Activated T-cell treated with anti-CD3 and anti-CD28 coated beads, Interleukin-2, amount 50 U/mL, for 72 hours (primary cell): ENCODE data around the gene TBC1D19. TPM values are rescaled to one million over a fixed set of nuclear protein-coding genes. Genes with fewer than 3 reads are reported as not detected.

Experiments used
- ATAC-seq, 2 donors: fragments of 150-1000 bp; cut with Tn5 transposase; replicated peaks in 1 of 2; 2 replicates each; pipeline ENCODE4 v1.10.0; 2021; ENCODE audit warnings: moderate library complexity in 2 of 2, mild to moderate bottlenecking in 1 of 2
- DNase-seq, 2 donors: peaks; one replicate each; pipeline ENCODE4 v3.0.0; 2021 to 2022; ENCODE audit warnings: mixed read lengths in 1 of 2
- H3K27ac Mint-ChIP-seq: one replicate; pipeline ENCODE4 v1.8.0; 2022; ENCODE audit warnings: mild to moderate bottlenecking, moderate library complexity, mixed read lengths
- H3K27me3 Mint-ChIP-seq: one replicate; pipeline ENCODE4 v1.8.0; 2022; ENCODE audit warnings: low read depth, mixed read lengths
- H3K36me3 Mint-ChIP-seq, 2 donors: one replicate each; pipeline ENCODE4 v1.8.0; 2022; ENCODE audit warnings: mixed read lengths in 2 of 2, mild to moderate bottlenecking in 1 of 2; ENCODE audit not compliant: insufficient read depth in 2 of 2
- H3K4me1 Mint-ChIP-seq: one replicate; pipeline ENCODE4 v1.8.0; 2022; ENCODE audit warnings: low read depth, mixed read lengths
- H3K4me3 Mint-ChIP-seq, 2 donors: one replicate each; pipeline ENCODE4 v1.8.0; 2022; ENCODE audit warnings: mild to moderate bottlenecking in 2 of 2, mixed read lengths in 2 of 2, moderate library complexity in 2 of 2
- H3K9me3 Mint-ChIP-seq, 2 donors: one replicate each; pipeline ENCODE4 v1.8.0; 2022; ENCODE audit warnings: mixed read lengths in 2 of 2
- total RNA-seq, 2 donors: library from RNA; stranded (reverse); gene quantifications; one replicate each; pipeline ENCODE4 v1.2.3, GENCODE V29; 2022

TBC1D19 gene
- total RNA-seq, 2 donors from 2014 or later: 7.6 to 7.9 TPM

- H3K27me3 Mint-ChIP-seq: no peaks in the 10 kb centered on the region
- H3K4me3 Mint-ChIP-seq: no peak overlapping the region
- peaks cover 0 to under 1% of the 10 kb centered on the region in 2 donors for H3K9me3 Mint-ChIP-seq
- no peak for DNase-seq
- H3K4me1 Mint-ChIP-seq: peaks cover 20% of the 10 kb centered on the region
- ATAC-seq: no peak
- no peak overlapping the region for H3K27ac Mint-ChIP-seq
- no peaks in the 10 kb centered on the region for H3K36me3 Mint-ChIP-seq
Measured at GRCh38 chr4:26785312-26785711, 201.4 kb downstream of the TBC1D19 start.

GRCh38 chr4:26785810-26786209 is 201.9 kb downstream of the TBC1D19 start:
- no peak overlapping the region for H3K27ac Mint-ChIP-seq
- H3K27me3 Mint-ChIP-seq: no peaks in the 10 kb centered on the region
- H3K4me3 Mint-ChIP-seq: no peak overlapping the region
- H3K4me1 Mint-ChIP-seq: peaks cover 20% of the 10 kb centered on the region
- H3K36me3 Mint-ChIP-seq: no peaks in the 10 kb centered on the region
- H3K9me3 Mint-ChIP-seq: peaks cover 0 to 1% of the 10 kb centered on the region in 2 donors
- DNase-seq: no peak
- ATAC-seq: no peak

GRCh38 chr4:26786916-26787315 is 203.0 kb downstream of the TBC1D19 start:
- H3K9me3 Mint-ChIP-seq: peaks cover 0 to 1% of the 10 kb centered on the region in 2 donors
- no peaks in the 10 kb centered on the region for H3K36me3 Mint-ChIP-seq
- no peak overlapping the region for H3K27ac Mint-ChIP-seq
- no peaks in the 10 kb centered on the region for H3K27me3 Mint-ChIP-seq
- ATAC-seq (no peak), DNase-seq (no peak)
- peaks cover 20% of the 10 kb centered on the region for H3K4me1 Mint-ChIP-seq
- no peak overlapping the region for H3K4me3 Mint-ChIP-seq

GRCh38 chr4:26787461-26788340 is 203.8 kb downstream of the TBC1D19 start:
- peak overlapping the region; percentile 18 to 66 for H3K4me3 Mint-ChIP-seq
- H3K36me3 Mint-ChIP-seq: no peaks in the 10 kb centered on the region
- H3K4me1 Mint-ChIP-seq: peaks cover 20% of the 10 kb centered on the region
- ATAC-seq: peak; percentile 91 to 93
- H3K27me3 Mint-ChIP-seq: no peaks in the 10 kb centered on the region
- no peak overlapping the region for H3K27ac Mint-ChIP-seq
- peak; percentile 36 to 61 for DNase-seq
- H3K9me3 Mint-ChIP-seq: peaks cover 0 to 1% of the 10 kb centered on the region in 2 donors

GRCh38 chr4:26788341-26788733 is 204.5 kb downstream of the TBC1D19 start:
- Mint-ChIP-seq H3K27me3 (no peaks in the 10 kb centered on the region), H3K9me3 (peaks cover 0 to 1% of the 10 kb centered on the region in 2 donors), H3K27ac (no peak overlapping the region), H3K36me3 (no peaks in the 10 kb centered on the region), H3K4me1 (peaks cover 20% of the 10 kb centered on the region), H3K4me3 (no peak overlapping the region)
- peak; percentile 75 to 81 for ATAC-seq
- DNase-seq: peak; percentile 5

- DNase-seq (no peak), ATAC-seq (no peak)
- H3K4me3 Mint-ChIP-seq: no peak overlapping the region
- peaks cover 20% of the 10 kb centered on the region for H3K4me1 Mint-ChIP-seq
- H3K27ac Mint-ChIP-seq: no peak overlapping the region
- H3K9me3 Mint-ChIP-seq: peaks cover 0 to 1% of the 10 kb centered on the region in 2 donors
- no peaks in the 10 kb centered on the region for H3K36me3 Mint-ChIP-seq
- no peaks in the 10 kb centered on the region for H3K27me3 Mint-ChIP-seq
Measured at GRCh38 chr4:26789208-26789607, 205.3 kb downstream of the TBC1D19 start.

GRCh38 chr4:26791346-26791745 is 207.5 kb downstream of the TBC1D19 start:
- no peak for ATAC-seq
- Mint-ChIP-seq H3K27me3 (no peaks in the 10 kb centered on the region), H3K4me1 (peaks cover 20% of the 10 kb centered on the region), H3K4me3 (no peak overlapping the region), H3K27ac (no peak overlapping the region), H3K9me3 (peaks cover 0 to 1% of the 10 kb centered on the region in 2 donors), H3K36me3 (no peaks in the 10 kb centered on the region)
- DNase-seq: no peak

GRCh38 chr4:26792639-26793038 is 208.8 kb downstream of the TBC1D19 start:
- no peak overlapping the region for H3K4me3 Mint-ChIP-seq
- no peak overlapping the region for H3K27ac Mint-ChIP-seq
- no peak for DNase-seq
- peaks cover 12% of the 10 kb centered on the region for H3K4me1 Mint-ChIP-seq
- peaks cover 0 to 2% of the 10 kb centered on the region in 2 donors for H3K36me3 Mint-ChIP-seq
- H3K9me3 Mint-ChIP-seq: peaks cover 0 to 1% of the 10 kb centered on the region in 2 donors
- H3K27me3 Mint-ChIP-seq: no peaks in the 10 kb centered on the region
- ATAC-seq: no peak

GRCh38 chr4:26793735-26794134 is 209.9 kb downstream of the TBC1D19 start:
- ATAC-seq (no peak), DNase-seq (no peak)
- peaks cover under 1% of the 10 kb centered on the region for H3K4me1 Mint-ChIP-seq
- no peaks in the 10 kb centered on the region for H3K27me3 Mint-ChIP-seq
- peaks cover 0 to 2% of the 10 kb centered on the region in 2 donors for H3K36me3 Mint-ChIP-seq
- no peak overlapping the region for H3K27ac Mint-ChIP-seq
- no peak overlapping the region for H3K4me3 Mint-ChIP-seq
- peaks cover 0 to 5% of the 10 kb centered on the region in 2 donors for H3K9me3 Mint-ChIP-seq

- DNase-seq (no peak), ATAC-seq (no peak)
- Mint-ChIP-seq H3K4me1 (no peaks in the 10 kb centered on the region), H3K27me3 (no peaks in the 10 kb centered on the region), H3K4me3 (no peak overlapping the region), H3K27ac (no peak overlapping the region), H3K9me3 (peaks cover 0 to 7% of the 10 kb centered on the region in 2 donors), H3K36me3 (peaks cover 0 to 2% of the 10 kb centered on the region in 2 donors)
Measured at GRCh38 chr4:26796081-26796480, 212.2 kb downstream of the TBC1D19 start.

GRCh38 chr4:26802790-26803189 is 218.9 kb downstream of the TBC1D19 start:
- H3K36me3 Mint-ChIP-seq: no peaks in the 10 kb centered on the region
- H3K4me1 Mint-ChIP-seq: no peaks in the 10 kb centered on the region
- no peak overlapping the region for H3K4me3 Mint-ChIP-seq
- no peaks in the 10 kb centered on the region for H3K27me3 Mint-ChIP-seq
- no peak for ATAC-seq
- H3K27ac Mint-ChIP-seq: no peak overlapping the region
- peaks cover 0 to 7% of the 10 kb centered on the region in 2 donors for H3K9me3 Mint-ChIP-seq
- no peak for DNase-seq

- Mint-ChIP-seq H3K4me1 (no peaks in the 10 kb centered on the region), H3K27me3 (no peaks in the 10 kb centered on the region), H3K4me3 (no peak overlapping the region), H3K36me3 (no peaks in the 10 kb centered on the region), H3K9me3 (peaks cover 0 to 7% of the 10 kb centered on the region in 2 donors), H3K27ac (no peak overlapping the region)
- no peak for ATAC-seq
- no peak for DNase-seq
Measured at GRCh38 chr4:26803211-26803861, 219.5 kb downstream of the TBC1D19 start.

GRCh38 chr4:26804451-26804850 is 220.6 kb downstream of the TBC1D19 start:
- H3K36me3 Mint-ChIP-seq: no peaks in the 10 kb centered on the region
- H3K27me3 Mint-ChIP-seq: no peaks in the 10 kb centered on the region
- H3K27ac Mint-ChIP-seq: no peak overlapping the region
- H3K4me3 Mint-ChIP-seq: no peak overlapping the region
- H3K9me3 Mint-ChIP-seq: peaks cover 0 to 3% of the 10 kb centered on the region in 2 donors
- ATAC-seq (no peak), DNase-seq (no peak)
- no peaks in the 10 kb centered on the region for H3K4me1 Mint-ChIP-seq
